Measurements from ENCODE around the gene FAM217A.
"Not testable (repeated sequence)": the region's sequence is repeated elsewhere in the genome, so short reads cannot be mapped to it uniquely, and the experiment has no call there.

Gene FAM217A, protein sequence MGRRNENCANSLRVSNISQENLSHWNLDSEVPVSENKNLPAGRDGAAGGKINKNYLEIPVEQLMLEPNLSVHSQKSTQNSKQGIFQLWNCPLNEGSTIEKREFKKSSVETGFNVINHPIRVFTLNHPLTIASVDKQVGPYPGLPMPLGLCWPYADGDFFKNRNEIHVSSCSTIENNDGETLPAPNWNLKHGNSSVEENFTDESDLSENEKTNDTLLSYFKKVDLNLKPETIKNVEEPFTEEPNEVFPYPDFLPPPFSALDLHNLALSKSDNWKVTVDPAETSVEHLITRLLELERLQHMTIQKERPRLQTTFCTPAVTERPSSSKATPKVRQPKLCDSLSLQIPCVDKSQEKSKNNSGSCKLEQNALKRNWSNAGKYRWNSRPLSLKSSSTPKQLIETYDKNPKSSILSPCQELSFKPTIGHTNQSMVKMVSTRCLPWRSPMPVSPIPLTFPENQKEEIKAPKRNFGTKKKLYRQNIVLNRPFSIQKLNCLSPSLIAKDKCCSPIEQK

DNA sequence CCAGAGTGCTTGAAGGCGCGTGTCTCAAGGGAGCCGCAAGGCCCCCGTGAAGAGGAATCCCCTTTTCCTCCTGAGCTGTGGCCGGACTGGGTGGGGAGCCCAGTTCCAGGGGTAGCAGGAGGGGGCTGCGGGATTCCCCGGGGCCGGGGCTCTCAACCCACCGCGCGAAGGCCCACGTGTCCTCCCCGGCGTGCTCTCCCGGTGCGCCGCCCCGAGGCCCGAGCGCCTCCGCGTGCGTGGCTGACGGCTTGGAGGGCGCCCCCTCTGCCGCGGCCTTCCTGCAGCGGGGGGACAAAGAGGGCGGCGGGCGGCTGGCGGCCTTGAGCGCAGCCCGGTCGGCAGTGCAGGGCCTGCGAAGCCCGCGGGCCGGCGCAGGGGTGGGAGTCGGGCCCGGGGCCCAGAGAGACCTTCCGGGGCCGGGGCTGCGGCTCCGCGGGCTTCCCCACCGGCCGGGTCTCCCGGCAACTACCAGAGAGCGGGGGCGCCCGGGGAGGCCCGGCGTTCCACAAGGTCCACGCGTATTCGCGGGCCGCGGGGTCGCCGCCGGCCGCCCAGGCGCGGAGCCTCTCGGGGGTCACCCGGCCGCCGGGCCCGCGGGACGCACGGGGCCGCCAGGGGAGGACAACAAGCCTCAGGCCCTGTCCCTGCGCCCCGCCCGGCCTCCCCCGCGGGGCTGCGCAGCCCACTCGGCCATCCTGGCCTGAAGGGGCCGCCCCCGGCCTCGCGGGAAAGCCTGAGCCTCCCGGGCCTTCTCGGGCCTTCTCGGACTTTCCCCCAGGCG lies at the start of gene FAM217A:
Gene FAM217A, minus strand, starts transcription at position 447 of the 781 bp plus-strand sequence. CDS start 1,723 bp downstream, outside the sequence.
- no peak for DNase-seq

DNA sequence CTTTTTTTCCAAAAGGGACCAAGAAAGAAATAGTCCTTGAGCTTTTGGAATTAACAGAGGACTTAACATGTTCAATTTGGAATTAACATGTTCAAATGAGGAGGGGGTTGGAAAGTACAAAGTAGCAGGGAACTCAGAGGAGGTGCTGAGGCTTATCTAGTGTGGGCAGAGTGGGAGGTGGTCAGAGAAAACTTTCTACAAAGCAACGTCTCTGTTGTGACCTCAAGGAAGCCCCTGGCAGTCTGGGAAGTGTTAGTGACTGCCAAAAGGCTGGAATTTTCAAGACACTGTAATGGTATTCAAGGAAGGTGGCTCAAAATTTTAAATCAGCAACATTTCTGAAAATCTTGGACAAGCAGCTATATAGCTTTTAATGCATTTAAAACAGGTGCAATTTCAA lies 49.1 kb upstream of the FAM217A start:
- DNase-seq: no peak

DNA sequence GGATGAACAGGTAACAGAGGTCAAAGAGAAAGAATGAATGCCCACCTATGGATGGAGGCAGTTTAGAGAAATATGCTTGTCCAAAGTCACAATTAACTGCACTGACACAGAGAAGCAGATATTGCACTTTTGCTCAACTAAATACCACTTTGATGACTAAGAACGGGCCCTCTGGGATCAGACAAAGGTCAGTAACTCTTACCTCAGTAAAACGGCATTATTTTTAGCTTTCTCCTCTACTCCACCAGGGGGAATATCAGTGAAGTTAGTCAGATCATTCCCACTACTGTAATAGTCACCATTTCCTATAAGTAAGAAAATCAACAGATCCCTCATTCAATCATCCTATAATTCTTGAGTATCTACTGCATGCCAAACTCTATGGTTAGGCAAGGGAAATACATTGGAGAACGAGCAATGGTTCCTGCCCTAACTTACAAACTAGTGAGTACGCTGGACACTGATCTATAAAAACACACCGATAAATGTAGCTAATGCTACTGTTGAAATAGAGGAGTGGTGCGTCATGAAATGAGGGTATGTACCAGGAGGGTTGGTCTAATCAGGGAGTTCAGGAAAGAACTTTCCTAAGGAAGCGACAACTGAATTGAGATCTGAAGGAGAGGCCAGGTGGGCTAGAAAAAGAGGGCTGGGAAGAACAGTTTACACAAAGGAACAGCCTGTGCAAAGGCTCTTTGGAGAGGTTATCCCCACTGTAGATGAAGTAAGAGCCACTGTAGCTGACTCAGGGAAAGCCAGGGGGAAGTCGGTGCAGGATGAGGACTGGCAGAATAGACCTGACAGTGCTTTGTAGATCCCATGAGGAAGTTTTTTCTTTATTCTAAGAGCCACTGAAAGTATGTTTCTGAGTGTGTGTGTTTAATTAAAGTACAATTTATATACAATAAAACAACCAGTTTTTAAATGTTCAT lies 47.3 kb upstream of the FAM217A start:
- no peak for DNase-seq

DNA sequence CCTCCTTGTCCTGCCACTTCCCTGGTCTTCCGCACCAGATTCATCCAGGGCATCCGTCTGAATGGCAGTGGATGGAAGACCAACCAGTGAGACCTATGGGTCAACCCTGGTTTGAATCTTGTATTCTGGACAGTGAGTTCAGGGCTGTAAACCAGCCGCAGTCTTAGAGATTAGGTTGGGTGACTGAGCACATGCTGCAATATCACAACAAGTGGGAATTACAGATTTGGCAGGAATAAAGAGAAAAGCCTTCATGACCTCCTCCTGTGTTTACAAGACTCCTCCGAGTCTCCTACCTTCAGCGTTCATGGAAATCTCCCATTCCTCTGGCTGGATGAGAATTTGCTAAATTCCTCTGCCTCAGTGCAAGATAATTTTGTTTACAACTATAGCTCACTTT lies 46.6 kb upstream of the FAM217A start:
- no peak for DNase-seq

DNA sequence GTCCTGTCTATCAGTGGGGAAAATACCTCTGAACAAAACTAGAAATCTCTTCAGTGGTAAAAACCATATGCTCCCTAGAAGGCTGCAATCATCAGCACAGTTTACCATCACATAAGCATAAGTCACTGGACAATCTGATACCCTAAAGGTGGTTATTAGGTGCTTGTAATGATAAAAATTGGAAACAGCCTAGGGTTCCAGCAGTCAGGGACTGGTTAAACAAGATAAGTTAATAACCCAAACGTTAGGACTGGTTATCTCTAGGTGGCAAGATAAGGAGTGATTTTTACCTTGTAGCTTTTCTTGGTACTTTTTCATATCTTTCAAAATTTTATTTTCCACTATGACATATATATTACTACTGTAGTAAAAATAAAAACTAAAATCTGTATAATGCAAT lies 45.4 kb upstream of the FAM217A start:
- no peak for DNase-seq

DNA sequence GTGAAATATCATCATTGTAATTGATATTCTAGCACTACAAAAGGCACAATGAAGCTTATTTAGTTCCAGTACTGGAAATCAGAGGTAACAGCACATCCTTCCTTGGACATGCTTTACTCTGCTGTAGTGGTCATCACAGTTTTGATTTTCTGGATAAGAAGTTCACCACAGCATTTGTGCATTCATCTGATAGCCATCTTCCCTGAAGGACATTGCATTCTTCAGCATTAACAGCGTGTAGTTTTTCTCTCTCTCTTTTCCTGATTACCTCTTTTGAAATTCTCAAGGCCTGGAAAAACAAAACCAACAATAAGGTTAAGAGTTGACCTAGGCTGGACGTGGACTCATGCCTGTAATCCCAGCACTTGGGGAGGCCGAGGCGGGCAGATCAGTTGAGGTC lies 36.8 kb upstream of the FAM217A start:
- no peak for DNase-seq

DNA sequence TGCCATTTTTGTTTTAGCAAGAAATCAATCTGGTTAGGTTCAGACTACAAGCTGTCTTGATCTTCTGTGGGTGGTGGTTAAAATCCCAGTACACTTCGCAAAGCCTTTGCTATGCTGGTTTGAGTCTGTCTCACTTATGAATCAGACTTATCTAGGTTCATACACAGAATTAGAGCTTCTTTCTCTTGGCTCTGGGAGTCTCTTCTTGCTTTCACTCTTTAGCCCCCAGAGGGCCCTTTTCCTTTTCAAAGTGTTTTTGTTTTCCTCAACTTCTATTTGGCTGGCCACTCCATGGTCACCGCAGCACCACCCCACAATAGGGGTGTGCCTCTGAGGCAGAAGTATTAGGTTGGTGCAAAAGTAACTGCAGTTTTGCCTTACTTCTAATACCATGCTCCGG lies 35.2 kb upstream of the FAM217A start:
- DNase-seq: no peak

DNA sequence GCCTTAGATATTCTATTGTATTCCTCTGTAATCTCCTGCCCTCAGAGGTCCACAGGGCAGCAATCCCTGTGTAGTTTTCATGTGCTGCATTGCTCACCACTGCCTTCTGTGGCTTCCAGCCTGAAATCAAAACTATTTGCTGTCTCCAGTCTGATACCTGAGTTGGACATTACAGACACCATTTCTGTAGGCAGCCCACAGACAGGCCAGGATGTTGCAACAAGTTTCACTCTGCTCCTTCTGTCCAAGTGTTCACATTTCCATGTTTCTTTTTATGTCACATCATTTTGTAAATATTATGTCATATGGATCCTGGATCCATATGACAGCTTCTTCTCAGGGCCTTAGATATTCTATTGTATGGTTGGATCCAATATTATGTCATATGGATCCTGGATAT lies 34.7 kb upstream of the FAM217A start:
- DNase-seq: no peak

DNA sequence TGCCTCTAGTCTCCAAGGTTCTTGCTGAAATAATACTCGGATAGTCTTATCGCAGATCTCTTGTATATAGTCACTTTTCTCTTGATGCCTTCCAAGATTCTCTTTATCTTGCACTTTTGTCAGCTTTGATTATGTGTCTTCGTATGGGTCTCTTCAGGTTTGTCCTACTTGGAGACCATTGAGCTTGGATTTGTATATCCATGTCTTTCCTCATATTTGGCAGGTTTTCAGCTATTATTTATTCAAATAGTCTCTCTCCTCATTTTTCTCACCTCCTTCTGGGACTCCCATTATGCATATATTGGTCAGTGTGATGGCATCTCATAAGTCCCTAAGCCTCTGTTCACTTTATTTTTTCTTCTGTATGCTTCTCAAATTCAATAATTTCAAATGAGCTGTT lies 33.4 kb upstream of the FAM217A start:
- DNase-seq: no peak

DNA sequence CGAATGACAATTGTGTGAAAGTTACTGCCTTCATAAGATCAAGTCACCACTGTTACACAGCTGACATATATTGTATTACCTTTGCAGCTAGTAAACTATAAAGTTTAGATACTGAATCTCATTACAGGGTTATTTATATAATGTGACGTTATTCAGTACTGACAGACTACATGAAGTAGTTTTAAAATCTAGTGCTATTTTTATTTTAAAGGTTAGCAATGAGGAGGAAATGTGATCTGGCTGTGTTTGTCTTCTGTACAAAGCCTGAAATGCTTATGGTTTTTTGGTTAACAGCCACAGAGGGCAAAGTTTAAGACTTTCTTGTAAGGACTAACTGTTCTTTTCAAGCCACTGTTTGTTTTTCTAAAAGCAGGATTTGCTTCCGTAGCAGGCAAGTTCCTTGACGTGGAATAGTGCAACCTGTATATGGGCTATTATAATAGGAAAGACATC lies 30.5 kb upstream of the FAM217A start:
- not testable (repeated sequence) for DNase-seq

DNA sequence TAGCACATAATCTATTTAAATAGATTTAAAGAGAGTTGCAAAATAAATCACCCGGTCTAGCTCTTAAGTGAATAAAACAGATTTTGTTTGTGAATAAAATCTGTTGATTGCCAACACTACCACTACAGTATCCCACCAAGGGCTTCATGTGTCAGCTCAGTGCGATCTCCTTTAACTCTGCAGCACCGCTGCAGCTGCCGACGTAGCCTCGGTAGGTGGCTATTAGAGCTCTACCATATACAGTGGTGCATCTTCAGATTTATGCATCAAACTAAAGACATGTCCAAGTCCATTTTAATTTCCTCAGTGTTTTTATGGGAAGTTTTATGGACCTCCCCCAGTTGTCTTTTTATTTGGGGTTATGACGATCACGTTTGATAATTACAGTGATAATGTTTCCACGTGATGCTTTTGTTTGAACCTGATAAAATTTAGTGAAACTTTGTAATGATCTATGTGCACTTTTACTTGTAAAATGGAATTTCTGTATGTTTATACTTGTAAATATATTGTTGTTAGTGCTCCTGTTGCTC lies 29.7 kb upstream of the FAM217A start:
- no peak for DNase-seq

DNA sequence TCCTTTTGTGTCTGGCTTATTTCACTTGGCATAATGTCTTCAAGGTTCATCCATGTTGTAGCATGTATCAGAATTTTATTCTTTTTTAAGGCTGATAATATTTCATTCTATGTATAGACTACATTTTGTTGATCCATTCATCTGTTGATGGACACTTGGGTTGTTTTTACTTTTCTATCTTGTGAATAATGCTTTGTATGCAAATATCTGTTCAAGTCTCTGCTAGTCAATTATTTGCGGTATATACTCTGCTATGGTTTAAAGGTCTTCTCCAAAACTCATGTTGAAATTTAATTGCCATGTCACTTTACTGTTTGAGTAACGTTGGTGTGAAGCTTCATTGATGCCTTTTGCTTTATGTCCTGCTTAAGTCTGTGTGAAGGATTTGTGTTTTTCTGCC lies 28.9 kb upstream of the FAM217A start:
- DNase-seq: no peak

DNA sequence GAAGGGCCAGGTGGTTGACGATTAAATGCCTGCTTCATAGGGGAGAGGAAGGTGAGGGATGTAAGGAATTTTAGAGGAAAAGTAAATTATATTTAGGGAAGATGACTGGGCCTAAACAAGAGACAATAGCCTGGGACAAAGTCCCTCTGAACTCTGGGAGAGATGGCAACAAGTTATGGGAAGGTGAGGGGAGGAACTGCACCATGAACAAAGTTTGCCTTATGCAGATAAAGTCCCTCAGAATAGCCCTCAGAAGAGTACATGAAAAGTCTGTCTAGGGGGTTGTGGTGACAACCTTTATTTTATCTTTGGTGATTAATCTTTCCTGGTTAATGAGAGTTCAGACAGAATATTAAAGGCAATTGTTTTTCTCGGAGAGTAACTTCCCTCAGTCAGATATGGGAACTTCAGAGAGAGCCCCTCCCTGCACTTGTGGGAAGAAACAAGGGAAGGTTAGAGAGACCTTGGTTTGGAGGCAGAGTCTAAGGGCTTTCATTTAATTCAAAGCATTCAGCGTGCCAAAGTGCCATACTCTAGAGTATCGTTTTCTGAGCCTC lies 27.1 kb upstream of the FAM217A start:
- no peak for DNase-seq

DNA sequence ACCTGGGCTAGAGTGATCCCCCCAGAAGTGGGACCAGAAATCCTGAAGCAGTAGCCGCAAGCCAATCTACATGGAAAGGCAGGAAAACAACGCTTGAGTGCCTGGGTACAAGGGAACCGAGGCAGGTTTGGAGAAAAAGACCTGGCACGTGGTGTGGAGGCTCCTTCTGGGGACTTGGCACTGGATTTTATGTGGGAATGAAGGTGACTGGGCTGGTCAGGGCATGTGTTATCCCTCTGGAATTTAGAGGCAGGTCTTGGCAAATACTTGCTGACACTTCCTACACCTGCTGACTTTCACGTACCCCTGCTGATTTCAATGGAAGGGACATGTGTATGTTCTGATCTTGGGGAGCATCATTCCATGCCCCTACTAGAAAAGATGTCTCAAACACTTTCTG lies 25.0 kb upstream of the FAM217A start:
- DNase-seq: no peak

DNA sequence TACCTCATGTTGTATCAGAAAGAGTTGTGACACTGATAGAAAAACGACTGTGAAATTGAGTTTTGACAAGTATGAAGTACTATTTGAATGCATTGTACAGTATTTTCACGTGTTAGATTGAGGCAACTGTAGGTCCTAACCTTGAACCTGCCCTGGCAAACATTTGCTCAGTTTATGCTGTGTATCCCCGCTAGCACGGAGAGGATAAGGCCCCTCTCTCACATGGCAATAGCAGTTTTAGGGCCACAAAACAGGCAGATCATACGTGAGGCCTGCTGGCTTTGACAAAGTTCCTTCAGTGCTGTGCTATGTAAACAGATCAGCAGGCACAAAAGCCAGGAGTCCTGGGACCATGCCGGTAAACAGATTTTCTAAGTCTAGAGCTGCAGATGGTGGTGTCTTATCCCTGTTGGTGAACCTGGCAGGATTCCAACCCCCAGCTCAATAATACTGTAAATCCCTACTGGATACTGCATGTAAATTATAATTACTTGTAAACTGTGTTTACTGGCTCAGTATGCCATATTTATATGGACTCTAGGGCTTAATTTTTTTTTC lies 23.8 kb upstream of the FAM217A start:
- no peak for DNase-seq

DNA sequence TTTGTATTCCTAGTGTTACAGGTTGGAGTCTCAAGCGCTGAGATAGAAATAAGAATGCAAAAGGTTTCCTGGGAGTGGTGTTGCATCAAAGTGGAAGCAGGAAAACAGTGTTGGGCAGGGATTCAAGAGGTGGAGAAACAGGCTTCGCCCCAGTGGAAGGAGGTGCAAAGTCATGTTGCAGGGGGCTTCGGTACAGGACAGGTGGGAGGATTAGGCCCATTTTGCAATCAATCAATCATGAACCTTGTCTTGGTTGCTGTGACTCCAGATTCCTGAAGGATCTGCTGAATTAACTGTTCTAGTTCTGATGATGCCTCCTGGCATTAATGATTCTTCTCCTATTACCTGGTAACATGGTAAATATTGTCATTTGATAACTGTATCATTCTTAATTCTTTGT lies 22.4 kb upstream of the FAM217A start:
- DNase-seq: no peak

DNA sequence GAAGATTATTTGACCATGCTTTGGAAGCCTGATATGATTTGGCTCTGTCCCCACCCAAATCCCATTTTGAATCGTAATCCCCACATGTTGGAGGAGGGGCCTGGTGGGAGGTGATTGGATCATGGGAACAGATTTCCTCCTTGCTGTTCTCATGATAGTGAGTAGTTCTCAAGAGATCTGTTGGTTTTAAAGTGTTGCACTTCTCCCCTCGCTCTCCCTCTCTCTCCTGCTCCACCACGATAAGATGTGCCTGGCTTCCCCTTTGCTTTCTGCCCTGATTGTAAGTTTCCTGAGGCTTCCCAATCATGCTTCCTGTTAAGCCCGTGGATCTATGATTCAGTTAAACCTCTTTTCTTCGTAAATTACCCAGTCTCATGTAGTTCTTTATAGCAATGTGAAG lies 21.7 kb upstream of the FAM217A start:
- no peak for DNase-seq

DNA sequence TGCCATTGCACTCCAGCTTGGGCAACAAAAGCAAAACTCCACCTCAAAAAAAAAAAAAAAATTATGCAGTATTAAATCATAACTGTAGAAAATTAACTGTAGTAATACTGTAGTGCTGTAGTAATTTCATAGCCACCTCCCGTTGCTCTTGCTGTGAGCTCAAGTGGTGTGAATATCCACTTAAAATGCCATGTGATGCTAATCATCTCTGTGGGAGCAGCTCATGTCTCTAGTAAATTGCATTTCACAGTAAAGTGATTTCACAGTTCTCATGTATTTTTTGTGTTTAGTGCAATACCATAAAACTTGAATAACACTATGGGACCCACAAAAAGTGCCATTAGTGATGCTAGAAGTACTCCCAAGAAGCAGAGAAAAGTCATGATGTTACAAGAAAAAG lies 14.4 kb upstream of the FAM217A start:
- DNase-seq: no peak

DNA sequence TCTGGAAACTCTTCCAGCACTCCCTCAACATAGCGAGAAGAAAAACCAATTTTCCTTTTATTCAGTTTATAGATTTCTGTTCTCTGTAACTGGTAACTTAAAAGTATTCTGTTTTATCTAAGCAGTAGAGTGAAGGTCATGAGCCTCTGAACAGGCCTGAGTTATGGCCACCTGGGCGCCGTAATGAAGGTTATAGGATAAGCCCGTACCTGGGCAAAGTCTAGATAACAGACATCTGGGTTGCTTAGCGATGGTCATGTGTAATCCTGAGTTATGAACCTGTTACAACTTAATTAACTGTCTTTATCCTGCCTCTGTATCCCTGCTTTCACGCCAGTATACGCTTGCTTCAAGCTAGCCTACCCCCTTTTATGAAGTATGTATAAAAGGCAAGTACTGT lies 13.0 kb upstream of the FAM217A start:
- no peak for DNase-seq

DNA sequence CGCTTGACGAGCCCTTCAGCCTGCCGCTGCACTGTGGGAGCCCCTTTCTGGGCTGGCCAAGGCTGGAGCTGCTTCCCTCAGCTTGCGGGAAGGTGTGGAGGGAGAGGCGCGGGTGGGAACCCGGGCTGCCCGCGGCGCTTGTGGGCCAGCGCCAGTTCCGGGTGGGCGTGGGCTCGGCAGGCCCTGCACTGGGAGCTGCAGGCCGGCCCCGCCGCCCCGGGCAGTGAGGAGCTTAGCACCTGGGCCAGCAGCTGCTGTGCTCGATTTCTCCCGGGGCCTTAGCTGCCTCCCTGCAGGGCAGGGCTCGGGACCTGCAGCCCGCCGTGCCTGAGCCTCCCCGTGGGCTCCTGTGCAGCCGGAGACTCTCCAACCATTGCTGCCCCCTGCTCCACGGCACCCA lies 11.1 kb upstream of the FAM217A start:
- DNase-seq: not testable (repeated sequence)

DNA sequence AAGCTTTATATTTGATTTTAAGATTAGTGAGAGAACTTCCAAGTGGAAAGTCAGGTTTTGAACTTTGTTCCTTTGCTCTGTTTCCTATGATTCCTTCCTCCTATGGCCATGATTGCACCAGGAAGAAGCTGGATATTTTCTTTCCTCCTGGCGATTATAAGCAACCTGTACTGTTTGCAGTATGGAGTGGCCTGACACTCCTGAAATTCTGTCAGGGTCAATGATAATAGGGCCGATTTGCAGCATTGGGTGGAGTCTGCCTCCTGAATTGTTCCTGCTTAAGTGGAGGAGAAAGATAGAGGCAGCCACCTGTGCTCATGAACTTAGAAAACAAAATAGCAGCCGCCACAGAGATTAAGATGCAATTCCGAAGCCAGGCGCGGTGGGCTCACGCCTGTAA lies 9.8 kb upstream of the FAM217A start:
- DNase-seq: no peak

DNA sequence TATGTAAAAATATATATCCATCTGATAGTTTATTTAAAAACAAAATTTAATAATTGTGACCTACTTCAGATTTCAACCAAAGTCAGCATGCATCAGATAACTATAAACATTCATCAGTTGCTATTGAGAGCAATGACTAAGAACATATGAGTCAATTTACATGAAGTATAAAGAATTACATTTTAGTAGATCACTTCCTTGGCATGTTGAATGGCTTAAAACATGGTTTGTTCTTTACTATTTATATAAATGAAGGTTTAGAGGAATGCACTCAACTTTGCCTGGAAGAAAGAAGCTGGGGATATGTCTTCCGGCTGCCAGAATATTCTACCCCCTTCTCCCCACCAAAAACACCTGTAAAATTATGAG lies 6.4 kb upstream of the FAM217A start:
- DNase-seq: no peak

All from NCI-H2029 (cell line).